ENCODE results near the gene ATF7IP2. TPM values are rescaled to one million over a fixed set of nuclear protein-coding genes. Genes with fewer than 3 reads are reported as not detected.
A peak's percentile ranks its signal among the peaks of the same experiment; 100 is the strongest.

Gene ATF7IP2
- total and polyA plus RNA-seq, 7 donors, result 3.7 to 22.0 (median 13.3) TPM

GRCh38 chr16:10517868-10518267 is 132.0 kb downstream of the ATF7IP2 start:
- no peaks in the 10 kb centered on the region for H3K9me3 ChIP-seq
- intact Hi-C loops (cut with DNase I), result no loop called here
- H3K27ac ChIP-seq, result no peak overlapping the region
- 70 to 72% methylated on average over 5 of the region's 5 CpGs for WGBS, 2 donors
- peaks cover 0 to 14% (median 11%) of the 10 kb centered on the region in 4 donors for H3K4me1 ChIP-seq
- peak; percentile 30 for DNase-seq
- no peaks in the 10 kb centered on the region for H3K27me3 ChIP-seq
- no peak overlapping the region for H3K4me3 ChIP-seq
- TF ChIP-seq POLR2A (IDR thresholded peaks at IDR 0.05) (no peak), EP300 (IDR thresholded peaks at IDR 0.05) (no peak), CTCF (IDR thresholded peaks at IDR 0.05) (no peak), POLR2AphosphoS5 (IDR thresholded peaks at IDR 0.05) (no peak)
- no peaks in the 10 kb centered on the region for H3K36me3 ChIP-seq

- DNase-seq, result peak; percentile 32
- no peak for TF ChIP-seq POLR2A (IDR thresholded peaks at IDR 0.05)
- TF ChIP-seq CTCF (IDR thresholded peaks at IDR 0.05), result no peak
- TF ChIP-seq POLR2AphosphoS5 (IDR thresholded peaks at IDR 0.05), result no peak
- TF ChIP-seq EP300 (IDR thresholded peaks at IDR 0.05), result no peak
- Histone ChIP-seq H3K27me3 (no peaks in the 10 kb centered on the region), H3K36me3 (peaks cover 0 to 2% (median under 1%) of the 10 kb centered on the region in 4 donors), H3K4me3 (no peak overlapping the region), H3K27ac (no peak overlapping the region), H3K9me3 (no peaks in the 10 kb centered on the region), H3K4me1 (peaks cover 0 to 14% (median 11%) of the 10 kb centered on the region in 4 donors)
- intact Hi-C loops (cut with DNase I), result no loop called here
- 90 to 94% methylated on average over 7 of the region's 7 CpGs for WGBS, 2 donors
These were observed 132.7 kb downstream of the ATF7IP2 start for GRCh38 chr16:10518479-10519041.

- intact Hi-C loops (cut with DNase I), result no loop called here
- Histone ChIP-seq H3K9me3 (no peaks in the 10 kb centered on the region), H3K27ac (no peak overlapping the region), H3K27me3 (no peaks in the 10 kb centered on the region), H3K36me3 (peaks cover 0 to 9% (median 3%) of the 10 kb centered on the region in 4 donors), H3K4me1 (peaks cover 0 to 13% (median 10%) of the 10 kb centered on the region in 4 donors), H3K4me3 (no peak overlapping the region)
- WGBS, 2 donors, result no CpG with 5 or more reads among the region's 1 CpG
- TF ChIP-seq POLR2A (IDR thresholded peaks at IDR 0.05) (no peak), POLR2AphosphoS5 (IDR thresholded peaks at IDR 0.05) (no peak), EP300 (IDR thresholded peaks at IDR 0.05) (no peak), CTCF (IDR thresholded peaks at IDR 0.05) (no peak)
- DNase-seq, result no peak
These were observed 133.4 kb downstream of the ATF7IP2 start for GRCh38 chr16:10519297-10519696.

GRCh38 chr16:10519929-10520868 is 134.3 kb downstream of the ATF7IP2 start:
- TF ChIP-seq EP300 (IDR thresholded peaks at IDR 0.05) (no peak), CTCF (IDR thresholded peaks at IDR 0.05) (no peak), POLR2A (IDR thresholded peaks at IDR 0.05) (no peak), POLR2AphosphoS5 (IDR thresholded peaks at IDR 0.05) (no peak)
- Histone ChIP-seq H3K4me1 (peaks cover 0 to 4% (median 1%) of the 10 kb centered on the region in 4 donors), H3K9me3 (no peaks in the 10 kb centered on the region), H3K27me3 (no peaks in the 10 kb centered on the region), H3K27ac (no peak overlapping the region), H3K36me3 (peaks cover 0 to 12% (median 3%) of the 10 kb centered on the region in 4 donors), H3K4me3 (no peak overlapping the region)
- no peak for DNase-seq
- intact Hi-C loops (cut with DNase I), result loop anchor here (2.0 to 5.0 kb wide), 2 partner anchors 61 to 397 kb away; partner anchors contain the start of gene EMP2
- 67 to 75% methylated on average over 10 of the region's 10 CpGs for WGBS, 2 donors

Data from sigmoid colon (tissue), 7 donors.